ENCODE measurements around the gene DDX6. TPM values are rescaled to one million over a fixed set of nuclear protein-coding genes. Genes with fewer than 3 reads are reported as not detected.
"Not testable (repeated sequence)": the region's sequence is repeated elsewhere in the genome, so short reads cannot be mapped to it uniquely, and the experiment has no call there.

Gene DDX6
- 26.8 TPM for polyA plus RNA-seq (2012; ENCODE audit: insufficient read depth, insufficient read length, low read depth)

- H3K4me3 ChIP-seq (ENCODE audit: low read depth, low read length), result peak within 1 kb of the TSS; percentile 91
- peak; percentile 95 for DNase-seq
- no peaks in the 10 kb centered on the region for H3K27me3 ChIP-seq
- no peaks in the 10 kb centered on the region for H3K9me3 ChIP-seq
- peak; percentile 20 for TF ChIP-seq CTCF (IDR thresholded peaks at IDR 0.05; ENCODE audit: low read depth, low read length)
- H3K36me3 ChIP-seq, result peaks cover 9% of the 10 kb centered on the region
- H3K4me1 ChIP-seq, result peaks cover 5% of the 10 kb centered on the region; the same call in 1 of the 2 replicates
Observed at GRCh38 chr11:118791111-118791960, at the start of gene DDX6. TSS of gene DDX6 (minus strand) at chr11:118791164. CDS start at chr11:118786251, 4,913 bp downstream.

- TF ChIP-seq CTCF (IDR thresholded peaks at IDR 0.05; ENCODE audit: low read depth, low read length), result no peak
- Histone ChIP-seq H3K4me3 (ENCODE audit: low read depth, low read length) (no peak overlapping the region), H3K9me3 (no peaks in the 10 kb centered on the region), H3K27me3 (no peaks in the 10 kb centered on the region), H3K36me3 (no peaks in the 10 kb centered on the region), H3K4me1 (no peaks in the 10 kb centered on the region)
- no peak for DNase-seq
Observed at GRCh38 chr11:118838905-118839553, 48.1 kb upstream of the DDX6 start.

GRCh38 chr11:118837868-118838267 is 46.9 kb upstream of the DDX6 start:
- no peak overlapping the region for H3K4me3 ChIP-seq (ENCODE audit: low read depth, low read length)
- H3K36me3 ChIP-seq, result no peaks in the 10 kb centered on the region
- no peaks in the 10 kb centered on the region for H3K27me3 ChIP-seq
- no peaks in the 10 kb centered on the region for H3K9me3 ChIP-seq
- TF ChIP-seq CTCF (IDR thresholded peaks at IDR 0.05; ENCODE audit: low read depth, low read length), result no peak
- no peak for DNase-seq
- H3K4me1 ChIP-seq, result no peaks in the 10 kb centered on the region

- no peaks in the 10 kb centered on the region for H3K4me1 ChIP-seq
- H3K9me3 ChIP-seq, result no peaks in the 10 kb centered on the region
- TF ChIP-seq CTCF (IDR thresholded peaks at IDR 0.05; ENCODE audit: low read depth, low read length), result no peak
- no peak overlapping the region for H3K4me3 ChIP-seq (ENCODE audit: low read depth, low read length)
- H3K27me3 ChIP-seq, result no peaks in the 10 kb centered on the region
- DNase-seq, result no peak
- no peaks in the 10 kb centered on the region for H3K36me3 ChIP-seq
Observed at GRCh38 chr11:118834427-118835028, 43.6 kb upstream of the DDX6 start.

GRCh38 chr11:118827118-118827517 is 36.2 kb upstream of the DDX6 start:
- no peaks in the 10 kb centered on the region for H3K4me1 ChIP-seq
- DNase-seq, result no peak
- H3K36me3 ChIP-seq, result no peaks in the 10 kb centered on the region
- H3K4me3 ChIP-seq (ENCODE audit: low read depth, low read length), result no peak overlapping the region
- no peaks in the 10 kb centered on the region for H3K27me3 ChIP-seq
- no peaks in the 10 kb centered on the region for H3K9me3 ChIP-seq
- TF ChIP-seq CTCF (IDR thresholded peaks at IDR 0.05; ENCODE audit: low read depth, low read length), result no peak

- not testable (repeated sequence) for H3K27me3 ChIP-seq; H3K4me3 ChIP-seq (ENCODE audit: low read depth, low read length); H3K4me1 ChIP-seq; H3K9me3 ChIP-seq; DNase-seq; H3K36me3 ChIP-seq
Observed at GRCh38 chr11:118822936-118823510, 32.1 kb upstream of the DDX6 start.
